Glomerular visceral epithelial cell (primary cell): ENCODE results near the gene MOXD1.
A peak's percentile ranks its signal among the peaks of the same experiment; 100 is the strongest.
"Not testable (repeated sequence)": the region's sequence is repeated elsewhere in the genome, so short reads cannot be mapped to it uniquely, and the experiment has no call there.

Experiments
- DNase-seq: peaks from one replicate; pipeline ENCODE4 v3.0.0-alpha.2; 2016; ENCODE audit errors: extremely low spot score

The MOXD1 gene

GRCh38 chr6:132282696-132283095 is 118.6 kb downstream of the MOXD1 start:
- no peak for DNase-seq

GRCh38 chr6:132280436-132280835 is 120.8 kb downstream of the MOXD1 start:
- DNase-seq, result no peak

GRCh38 chr6:132279592-132280139 is 121.6 kb downstream of the MOXD1 start:
- DNase-seq, result peak; percentile 76

- no peak for DNase-seq
Measured at GRCh38 chr6:132275066-132275970, 126.0 kb downstream of the MOXD1 start.

- peak; percentile 26 for DNase-seq
Measured at GRCh38 chr6:132272776-132273175, 128.5 kb downstream of the MOXD1 start.

GRCh38 chr6:132270726-132271402 is 130.4 kb downstream of the MOXD1 start:
- DNase-seq, result no peak

- not testable (repeated sequence) for DNase-seq
Measured at GRCh38 chr6:132268666-132269065, 132.6 kb downstream of the MOXD1 start.

- no peak for DNase-seq
Measured at GRCh38 chr6:132268209-132268608, 133.1 kb downstream of the MOXD1 start.

GRCh38 chr6:132265451-132266097 is 135.7 kb downstream of the MOXD1 start:
- DNase-seq, result no peak

GRCh38 chr6:132264021-132264500 is 137.2 kb downstream of the MOXD1 start:
- no peak for DNase-seq

- no peak for DNase-seq
Measured at GRCh38 chr6:132261354-132261753, 139.9 kb downstream of the MOXD1 start.

- peak; percentile 9 for DNase-seq
Measured at GRCh38 chr6:132259070-132259469, 142.2 kb downstream of the MOXD1 start.

GRCh38 chr6:132257561-132257960 is 143.7 kb downstream of the MOXD1 start:
- DNase-seq, result no peak

GRCh38 chr6:132256457-132256856 is 144.8 kb downstream of the MOXD1 start:
- no peak for DNase-seq

GRCh38 chr6:132253906-132254305 is 147.4 kb downstream of the MOXD1 start:
- no peak for DNase-seq

GRCh38 chr6:132253211-132253610 is 148.1 kb downstream of the MOXD1 start:
- no peak for DNase-seq

GRCh38 chr6:132252113-132252512 is 149.2 kb downstream of the MOXD1 start:
- no peak for DNase-seq

- no peak for DNase-seq
Measured at GRCh38 chr6:132251711-132252110, 149.6 kb downstream of the MOXD1 start.

GRCh38 chr6:132247381-132248159 is 153.7 kb downstream of the MOXD1 start:
- no peak for DNase-seq

GRCh38 chr6:132246632-132247270 is 154.5 kb downstream of the MOXD1 start:
- DNase-seq, result no peak

GRCh38 chr6:132246120-132246617 is 155.1 kb downstream of the MOXD1 start:
- DNase-seq, result no peak
